K562 (cell line): ENCODE data around the gene RALGAPB. TPM values are rescaled to one million over a fixed set of nuclear protein-coding genes. Genes with fewer than 3 reads are reported as not detected.

Experiments used
- CBFB ChIP-seq: sonication (generic); formaldehyde crosslinking; IDR thresholded peaks from 2 replicates; pipeline ENCODE4 v1.4.0; 2020; ENCODE audit warnings: mild to moderate bottlenecking, missing genetic modification reagents
- HNRNPUL1 ChIP-seq: fragments of 200-400 bp; formaldehyde crosslinking; IDR thresholded peaks from 2 replicates; pipeline ENCODE4 v1.6.1; 2017; ENCODE audit warnings: low read length
- HOXB6 ChIP-seq: fragments of 250-450 bp; sonication (Bioruptor Pico); IDR thresholded peaks from 2 replicates; pipeline ENCODE4 v1.5.1; 2022; ENCODE audit warnings: mild to moderate bottlenecking, borderline replicate concordance
- MIER1 ChIP-seq: fragments of 450-650 bp; IDR thresholded peaks from 2 replicates; pipeline ENCODE4 v1.6.1; 2016; ENCODE audit warnings: antibody characterized with exemption, mild to moderate bottlenecking, low read depth
- NCOA1 ChIP-seq: fragments of 450-650 bp; IDR thresholded peaks from 2 replicates; pipeline ENCODE4 v1.6.1; 2016; ENCODE audit warnings: low read depth
- PHF21A ChIP-seq: fragments of 450-650 bp; IDR thresholded peaks from 2 replicates; pipeline ENCODE4 v1.6.1; 2017; ENCODE audit warnings: low read depth, borderline replicate concordance
- POLR3A ChIP-seq: IDR thresholded peaks from 2 replicates; pipeline ENCODE4 v1.6.1; 2011; ENCODE audit warnings: borderline replicate concordance, mild to moderate bottlenecking, moderate library complexity; ENCODE audit not compliant: insufficient read length, insufficient read depth; ENCODE audit errors: extremely low read depth
- YBX1 ChIP-seq: fragments of 450-650 bp; IDR thresholded peaks from 2 replicates; pipeline ENCODE4 v1.7.1; 2016; ENCODE audit warnings: mild to moderate bottlenecking
- ZBTB1 ChIP-seq: sonication (generic); formaldehyde crosslinking; IDR thresholded peaks from 2 replicates; pipeline ENCODE4 v1.8.1; 2023; ENCODE audit warnings: missing genetic modification reagents, low read depth, mild to moderate bottlenecking, borderline replicate concordance
- ZKSCAN1 ChIP-seq: fragments of 150-350 bp; IDR thresholded peaks from 2 replicates; pipeline ENCODE4 v1.6.1; 2016; ENCODE audit warnings: low read depth, low read length
- ZSCAN32 ChIP-seq: fragments of 450-650 bp; formaldehyde crosslinking; IDR thresholded peaks from 2 replicates; pipeline ENCODE4 v1.4.0; 2020; ENCODE audit warnings: mild to moderate bottlenecking, moderate library complexity
- polyA plus RNA-seq, 8 experiments: library from polyadenylated mRNA; depleted of rRNA in 4 of 8; stranded (reverse) in 5 of 8; unstranded in 3 of 8; fragments of >200 nt; fragmentation: Nextera tagmentation in 2 of 8; fragmentation: Illumina TruSeq in 1 of 8; extraction: Ambion mirVana in 2 of 8; extraction: Trizol in 1 of 8; gene quantifications; 2 replicates each; pipeline versions ENCODE4 v1.2.1 to v1.2.3, GENCODE V29; 2011 to 2014; ENCODE audit warnings: inconsistent platforms in 1 of 8, missing spikeins in 1 of 8
- total RNA-seq, 7 experiments: library from RNA; depleted of rRNA in 6 of 7; stranded (reverse); fragments of >200 nt in 6 of 7; fragmentation: Illumina TruSeq in 2 of 7; extraction: Trizol in 2 of 7; gene quantifications; 2 replicates each; pipeline versions ENCODE4 v1.2.1 to v1.2.3, GENCODE V29; 2011 to 2021; ENCODE audit warnings: low replicate concordance in 1 of 7
- TF ChIP-seq, protein P1 (sequence below): sonication (generic); formaldehyde crosslinking; IDR thresholded peaks from 2 replicates; pipeline ENCODE4 v1.8.1; 2023; ENCODE audit warnings: missing genetic modification reagents, mild to moderate bottlenecking, borderline replicate concordance
- TF ChIP-seq, protein P2 (sequence below): sonication (generic); formaldehyde crosslinking; IDR thresholded peaks from 2 replicates; pipeline ENCODE4 v1.8.0; 2023; ENCODE audit warnings: mild to moderate bottlenecking, missing genetic modification reagents
- TF ChIP-seq, protein P3 (sequence below): fragments of 450-650 bp; formaldehyde crosslinking; IDR thresholded peaks from 2 replicates; pipeline ENCODE4 v1.4.0; 2020; ENCODE audit warnings: mild to moderate bottlenecking, moderate library complexity
- TF ChIP-seq, protein P4 (sequence below), 2 experiments: fragments of 450-650 bp; IDR thresholded peaks; 2 replicates each; pipeline ENCODE4 v1.6.1; 2016

The RALGAPB gene
- total and polyA plus RNA-seq, 9 of the 15 experiments (the other 6 are each of a cell fraction or from before 2014, with no cell fraction given): 4.3 to 25.6 (median 13.6) TPM

DNA sequence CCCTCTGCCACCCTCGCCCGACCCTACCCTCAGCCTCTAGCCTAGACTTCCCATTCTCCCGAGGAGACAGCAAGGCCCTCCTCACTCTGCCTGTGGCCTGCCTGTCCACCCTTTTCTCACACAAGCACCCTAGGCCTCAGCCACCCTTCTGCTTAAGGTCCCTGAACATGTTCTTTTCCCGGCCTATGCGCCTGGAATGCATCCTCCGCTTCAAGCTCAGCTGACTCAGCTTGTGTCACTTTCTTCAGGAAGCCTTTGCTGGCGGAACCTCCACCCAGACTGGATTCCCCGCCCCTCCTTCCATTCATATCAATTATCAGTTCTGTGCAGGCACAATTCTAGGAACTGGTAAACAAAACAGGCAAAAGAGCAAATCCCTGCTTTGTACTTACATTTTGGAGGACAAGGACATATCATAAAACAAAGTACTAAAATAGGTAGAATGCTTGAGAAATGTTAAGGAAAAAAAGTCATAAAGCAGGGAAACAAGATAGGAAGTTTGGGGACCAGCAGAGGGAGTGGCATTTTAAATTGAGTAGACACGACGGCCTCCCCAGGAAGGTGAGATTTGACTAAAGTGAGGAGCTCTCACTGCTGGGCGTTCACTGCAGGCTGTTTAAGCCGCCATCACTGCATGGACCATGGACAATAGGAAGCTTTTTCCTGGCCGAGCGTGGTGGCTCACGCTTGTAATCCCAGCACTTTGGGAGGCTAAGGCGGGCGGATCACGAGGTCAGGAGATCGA, 19.6 kb upstream of the RALGAPB start (continued):
- TF ChIP-seq CBFB (no peak), MIER1 (no peak), NCOA1 (no peak), YBX1 (no peak), ZSCAN32 (no peak), POLR3A (no peak), ZBTB1 (CRISPR knock-in tag) (no peak), HNRNPUL1 (no peak), ZKSCAN1 (peak; percentile 14; the same call in 1 of the 2 replicates), HOXB6 (CRISPR knock-in tag) (no peak), PHF21A (peak; percentile 59; the same call in 1 of the 2 replicates)
- TF ChIP-seq, protein P1, sequence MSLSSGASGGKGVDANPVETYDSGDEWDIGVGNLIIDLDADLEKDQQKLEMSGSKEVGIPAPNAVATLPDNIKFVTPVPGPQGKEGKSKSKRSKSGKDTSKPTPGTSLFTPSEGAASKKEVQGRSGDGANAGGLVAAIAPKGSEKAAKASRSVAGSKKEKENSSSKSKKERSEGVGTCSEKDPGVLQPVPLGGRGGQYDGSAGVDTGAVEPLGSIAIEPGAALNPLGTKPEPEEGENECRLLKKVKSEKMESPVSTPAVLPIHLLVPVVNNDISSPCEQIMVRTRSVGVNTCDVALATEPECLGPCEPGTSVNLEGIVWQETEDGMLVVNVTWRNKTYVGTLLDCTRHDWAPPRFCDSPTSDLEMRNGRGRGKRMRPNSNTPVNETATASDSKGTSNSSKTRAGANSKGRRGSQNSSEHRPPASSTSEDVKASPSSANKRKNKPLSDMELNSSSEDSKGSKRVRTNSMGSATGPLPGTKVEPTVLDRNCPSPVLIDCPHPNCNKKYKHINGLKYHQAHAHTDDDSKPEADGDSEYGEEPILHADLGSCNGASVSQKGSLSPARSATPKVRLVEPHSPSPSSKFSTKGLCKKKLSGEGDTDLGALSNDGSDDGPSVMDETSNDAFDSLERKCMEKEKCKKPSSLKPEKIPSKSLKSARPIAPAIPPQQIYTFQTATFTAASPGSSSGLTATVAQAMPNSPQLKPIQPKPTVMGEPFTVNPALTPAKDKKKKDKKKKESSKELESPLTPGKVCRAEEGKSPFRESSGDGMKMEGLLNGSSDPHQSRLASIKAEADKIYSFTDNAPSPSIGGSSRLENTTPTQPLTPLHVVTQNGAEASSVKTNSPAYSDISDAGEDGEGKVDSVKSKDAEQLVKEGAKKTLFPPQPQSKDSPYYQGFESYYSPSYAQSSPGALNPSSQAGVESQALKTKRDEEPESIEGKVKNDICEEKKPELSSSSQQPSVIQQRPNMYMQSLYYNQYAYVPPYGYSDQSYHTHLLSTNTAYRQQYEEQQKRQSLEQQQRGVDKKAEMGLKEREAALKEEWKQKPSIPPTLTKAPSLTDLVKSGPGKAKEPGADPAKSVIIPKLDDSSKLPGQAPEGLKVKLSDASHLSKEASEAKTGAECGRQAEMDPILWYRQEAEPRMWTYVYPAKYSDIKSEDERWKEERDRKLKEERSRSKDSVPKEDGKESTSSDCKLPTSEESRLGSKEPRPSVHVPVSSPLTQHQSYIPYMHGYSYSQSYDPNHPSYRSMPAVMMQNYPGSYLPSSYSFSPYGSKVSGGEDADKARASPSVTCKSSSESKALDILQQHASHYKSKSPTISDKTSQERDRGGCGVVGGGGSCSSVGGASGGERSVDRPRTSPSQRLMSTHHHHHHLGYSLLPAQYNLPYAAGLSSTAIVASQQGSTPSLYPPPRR (CRISPR knock-in tag): no peak
- TF ChIP-seq, protein P2, sequence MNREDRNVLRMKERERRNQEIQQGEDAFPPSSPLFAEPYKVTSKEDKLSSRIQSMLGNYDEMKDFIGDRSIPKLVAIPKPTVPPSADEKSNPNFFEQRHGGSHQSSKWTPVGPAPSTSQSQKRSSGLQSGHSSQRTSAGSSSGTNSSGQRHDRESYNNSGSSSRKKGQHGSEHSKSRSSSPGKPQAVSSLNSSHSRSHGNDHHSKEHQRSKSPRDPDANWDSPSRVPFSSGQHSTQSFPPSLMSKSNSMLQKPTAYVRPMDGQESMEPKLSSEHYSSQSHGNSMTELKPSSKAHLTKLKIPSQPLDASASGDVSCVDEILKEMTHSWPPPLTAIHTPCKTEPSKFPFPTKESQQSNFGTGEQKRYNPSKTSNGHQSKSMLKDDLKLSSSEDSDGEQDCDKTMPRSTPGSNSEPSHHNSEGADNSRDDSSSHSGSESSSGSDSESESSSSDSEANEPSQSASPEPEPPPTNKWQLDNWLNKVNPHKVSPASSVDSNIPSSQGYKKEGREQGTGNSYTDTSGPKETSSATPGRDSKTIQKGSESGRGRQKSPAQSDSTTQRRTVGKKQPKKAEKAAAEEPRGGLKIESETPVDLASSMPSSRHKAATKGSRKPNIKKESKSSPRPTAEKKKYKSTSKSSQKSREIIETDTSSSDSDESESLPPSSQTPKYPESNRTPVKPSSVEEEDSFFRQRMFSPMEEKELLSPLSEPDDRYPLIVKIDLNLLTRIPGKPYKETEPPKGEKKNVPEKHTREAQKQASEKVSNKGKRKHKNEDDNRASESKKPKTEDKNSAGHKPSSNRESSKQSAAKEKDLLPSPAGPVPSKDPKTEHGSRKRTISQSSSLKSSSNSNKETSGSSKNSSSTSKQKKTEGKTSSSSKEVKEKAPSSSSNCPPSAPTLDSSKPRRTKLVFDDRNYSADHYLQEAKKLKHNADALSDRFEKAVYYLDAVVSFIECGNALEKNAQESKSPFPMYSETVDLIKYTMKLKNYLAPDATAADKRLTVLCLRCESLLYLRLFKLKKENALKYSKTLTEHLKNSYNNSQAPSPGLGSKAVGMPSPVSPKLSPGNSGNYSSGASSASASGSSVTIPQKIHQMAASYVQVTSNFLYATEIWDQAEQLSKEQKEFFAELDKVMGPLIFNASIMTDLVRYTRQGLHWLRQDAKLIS (CRISPR knock-in tag): no peak
- TF ChIP-seq, protein P3, sequence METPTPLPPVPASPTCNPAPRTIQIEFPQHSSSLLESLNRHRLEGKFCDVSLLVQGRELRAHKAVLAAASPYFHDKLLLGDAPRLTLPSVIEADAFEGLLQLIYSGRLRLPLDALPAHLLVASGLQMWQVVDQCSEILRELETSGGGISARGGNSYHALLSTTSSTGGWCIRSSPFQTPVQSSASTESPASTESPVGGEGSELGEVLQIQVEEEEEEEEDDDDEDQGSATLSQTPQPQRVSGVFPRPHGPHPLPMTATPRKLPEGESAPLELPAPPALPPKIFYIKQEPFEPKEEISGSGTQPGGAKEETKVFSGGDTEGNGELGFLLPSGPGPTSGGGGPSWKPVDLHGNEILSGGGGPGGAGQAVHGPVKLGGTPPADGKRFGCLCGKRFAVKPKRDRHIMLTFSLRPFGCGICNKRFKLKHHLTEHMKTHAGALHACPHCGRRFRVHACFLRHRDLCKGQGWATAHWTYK (CRISPR knock-in tag): no peak
- TF ChIP-seq, protein P4, sequence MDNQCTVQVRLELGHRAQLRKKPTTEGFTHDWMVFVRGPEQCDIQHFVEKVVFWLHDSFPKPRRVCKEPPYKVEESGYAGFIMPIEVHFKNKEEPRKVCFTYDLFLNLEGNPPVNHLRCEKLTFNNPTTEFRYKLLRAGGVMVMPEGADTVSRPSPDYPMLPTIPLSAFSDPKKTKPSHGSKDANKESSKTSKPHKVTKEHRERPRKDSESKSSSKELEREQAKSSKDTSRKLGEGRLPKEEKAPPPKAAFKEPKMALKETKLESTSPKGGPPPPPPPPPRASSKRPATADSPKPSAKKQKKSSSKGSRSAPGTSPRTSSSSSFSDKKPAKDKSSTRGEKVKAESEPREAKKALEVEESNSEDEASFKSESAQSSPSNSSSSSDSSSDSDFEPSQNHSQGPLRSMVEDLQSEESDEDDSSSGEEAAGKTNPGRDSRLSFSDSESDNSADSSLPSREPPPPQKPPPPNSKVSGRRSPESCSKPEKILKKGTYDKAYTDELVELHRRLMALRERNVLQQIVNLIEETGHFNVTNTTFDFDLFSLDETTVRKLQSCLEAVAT (IDR thresholded peaks at IDR 0.05): no peak; a peak in 1 of 4 replicates
